ENCODE results near the gene ATXN7L2. TPM values are rescaled to one million over a fixed set of nuclear protein-coding genes. Genes with fewer than 3 reads are reported as not detected.

ATXN7L2 gene
- total RNA-seq, 3 donors from 2014 or later = 2.4 to 4.1 (median 2.9) TPM

GRCh38 chr1:109490029-109490933, 6.6 kb downstream of the ATXN7L2 start:
- intact Hi-C loops (cut with DNase I; ENCODE audit: low total_unique reads) = loop anchor here (5.0 kb wide), 1 partner anchor 42 kb away; no protein-coding TSS in a partner anchor
- Histone ChIP-seq H3K27ac (no peak overlapping the region), H3K9me3 (no peaks in the 10 kb centered on the region), H3K4me3 (no peak overlapping the region), H3K36me3 (peaks cover 5% of the 10 kb centered on the region), H3K4me1 (no peaks in the 10 kb centered on the region), H3K27me3 (no peaks in the 10 kb centered on the region)
- TF ChIP-seq POLR2AphosphoS5 (IDR thresholded peaks at IDR 0.05) = no peak
- no peak for TF ChIP-seq POLR2A (IDR thresholded peaks at IDR 0.05)
- TF ChIP-seq, protein P1, sequence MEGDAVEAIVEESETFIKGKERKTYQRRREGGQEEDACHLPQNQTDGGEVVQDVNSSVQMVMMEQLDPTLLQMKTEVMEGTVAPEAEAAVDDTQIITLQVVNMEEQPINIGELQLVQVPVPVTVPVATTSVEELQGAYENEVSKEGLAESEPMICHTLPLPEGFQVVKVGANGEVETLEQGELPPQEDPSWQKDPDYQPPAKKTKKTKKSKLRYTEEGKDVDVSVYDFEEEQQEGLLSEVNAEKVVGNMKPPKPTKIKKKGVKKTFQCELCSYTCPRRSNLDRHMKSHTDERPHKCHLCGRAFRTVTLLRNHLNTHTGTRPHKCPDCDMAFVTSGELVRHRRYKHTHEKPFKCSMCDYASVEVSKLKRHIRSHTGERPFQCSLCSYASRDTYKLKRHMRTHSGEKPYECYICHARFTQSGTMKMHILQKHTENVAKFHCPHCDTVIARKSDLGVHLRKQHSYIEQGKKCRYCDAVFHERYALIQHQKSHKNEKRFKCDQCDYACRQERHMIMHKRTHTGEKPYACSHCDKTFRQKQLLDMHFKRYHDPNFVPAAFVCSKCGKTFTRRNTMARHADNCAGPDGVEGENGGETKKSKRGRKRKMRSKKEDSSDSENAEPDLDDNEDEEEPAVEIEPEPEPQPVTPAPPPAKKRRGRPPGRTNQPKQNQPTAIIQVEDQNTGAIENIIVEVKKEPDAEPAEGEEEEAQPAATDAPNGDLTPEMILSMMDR (IDR thresholded peaks at IDR 0.05) = peak in 2 of 3 donors; percentile 58 to 62
- DNase-seq (ENCODE audit: low spot score in 2 of 2) = peak in 1 of 2 donors; percentile 50

DNA sequence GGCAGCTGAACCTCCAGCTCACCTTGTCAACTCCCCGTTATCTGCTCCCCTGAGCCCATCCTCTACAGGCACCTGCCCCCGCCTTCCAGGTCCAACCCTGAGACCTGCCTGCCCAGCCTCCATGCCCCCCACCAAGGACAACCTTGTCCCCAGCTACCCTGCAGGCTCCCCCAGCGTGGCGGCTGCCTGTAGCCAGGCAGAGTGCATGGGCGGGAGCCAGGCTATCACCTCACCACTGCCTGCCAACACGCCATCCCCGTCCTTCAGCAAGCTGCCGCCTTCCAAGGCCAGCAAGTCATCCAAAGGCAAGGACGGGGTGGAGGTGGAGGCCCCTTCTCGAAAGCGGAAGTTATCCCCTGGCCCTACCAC, 7.2 kb downstream of the ATXN7L2 start:
- Histone ChIP-seq H3K9me3 (no peaks in the 10 kb centered on the region), H3K4me1 (no peaks in the 10 kb centered on the region), H3K27ac (no peak overlapping the region), H3K27me3 (no peaks in the 10 kb centered on the region), H3K4me3 (no peak overlapping the region), H3K36me3 (peaks cover 5% of the 10 kb centered on the region)
- DNase-seq (ENCODE audit: low spot score in 2 of 2) = no peak
- TF ChIP-seq POLR2A (IDR thresholded peaks at IDR 0.05) (no peak), POLR2AphosphoS5 (IDR thresholded peaks at IDR 0.05) (no peak)
- TF ChIP-seq, protein P1 (IDR thresholded peaks at IDR 0.05) = no peak
- intact Hi-C loops (cut with DNase I; ENCODE audit: low total_unique reads) = loop anchor here (5.0 kb wide), 1 partner anchor 41 kb away; no protein-coding TSS in a partner anchor

- Histone ChIP-seq H3K27me3 (no peaks in the 10 kb centered on the region), H3K4me1 (no peaks in the 10 kb centered on the region), H3K36me3 (peaks cover 5% of the 10 kb centered on the region), H3K27ac (no peak overlapping the region), H3K4me3 (no peak overlapping the region), H3K9me3 (no peaks in the 10 kb centered on the region)
- DNase-seq (ENCODE audit: low spot score in 2 of 2) = no peak
- TF ChIP-seq POLR2A (IDR thresholded peaks at IDR 0.05) = no peak
- TF ChIP-seq, protein P1 (IDR thresholded peaks at IDR 0.05) = no peak
- TF ChIP-seq POLR2AphosphoS5 (IDR thresholded peaks at IDR 0.05) = no peak
- intact Hi-C loops (cut with DNase I; ENCODE audit: low total_unique reads) = loop anchor here (5.0 kb wide), 1 partner anchor 41 kb away; no protein-coding TSS in a partner anchor
These were observed 7.7 kb downstream of the ATXN7L2 start for GRCh38 chr1:109491372-109491771.

DNA sequence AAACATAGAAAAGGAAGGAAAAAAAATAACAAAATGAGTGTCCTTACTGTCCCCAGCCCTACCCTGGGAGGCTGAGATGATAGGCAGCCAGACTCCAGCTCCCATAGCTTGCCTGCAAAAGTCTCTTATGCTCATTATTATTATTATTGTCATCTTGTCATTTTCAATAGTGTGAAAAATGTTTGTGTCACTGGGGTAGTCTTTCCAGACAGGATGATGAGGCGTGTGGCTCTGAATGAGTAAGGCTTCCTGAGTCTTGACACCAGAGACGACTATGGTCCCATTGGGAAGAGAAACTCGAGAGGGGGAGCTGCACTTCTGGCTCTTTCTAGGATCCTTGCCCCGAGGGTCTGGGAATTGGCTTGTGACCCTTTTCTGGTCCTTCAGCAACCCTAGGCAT, 9.1 kb downstream of the ATXN7L2 start:
- no peak overlapping the region for H3K27ac ChIP-seq
- no peaks in the 10 kb centered on the region for H3K9me3 ChIP-seq
- no peaks in the 10 kb centered on the region for H3K27me3 ChIP-seq
- H3K4me1 ChIP-seq = no peaks in the 10 kb centered on the region
- H3K36me3 ChIP-seq = peaks cover 5% of the 10 kb centered on the region
- intact Hi-C loops (cut with DNase I; ENCODE audit: low total_unique reads) = loop anchor here (5.0 kb wide), 1 partner anchor 40 kb away; no protein-coding TSS in a partner anchor
- H3K4me3 ChIP-seq = no peak overlapping the region
- TF ChIP-seq POLR2AphosphoS5 (IDR thresholded peaks at IDR 0.05) (no peak), POLR2A (IDR thresholded peaks at IDR 0.05) (no peak)
- TF ChIP-seq, protein P1 (IDR thresholded peaks at IDR 0.05) = no peak
- DNase-seq (ENCODE audit: low spot score in 2 of 2) = no peak

DNA sequence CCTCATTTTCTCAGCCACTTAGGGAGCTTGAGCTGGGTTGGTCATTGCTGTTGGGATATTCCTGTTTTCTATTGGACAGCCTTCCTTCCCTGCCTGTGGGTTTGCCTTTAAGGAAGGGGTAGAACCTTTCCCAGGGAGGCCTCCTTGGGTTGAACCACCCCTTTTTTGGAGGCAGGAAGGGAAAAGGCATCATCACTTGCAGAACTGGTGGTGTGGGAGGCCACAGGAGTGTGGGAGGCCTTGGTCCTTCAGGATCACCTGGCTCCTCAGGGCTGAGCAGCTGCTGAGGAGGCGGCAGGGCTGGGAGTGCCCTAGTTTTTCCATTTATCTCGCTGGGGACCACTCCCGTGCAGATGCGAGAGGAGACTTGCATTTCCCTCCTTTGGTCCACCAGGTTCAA, 9.5 kb downstream of the ATXN7L2 start:
- Histone ChIP-seq H3K27ac (peak overlapping the region; percentile 60 to 74), H3K9me3 (no peaks in the 10 kb centered on the region), H3K36me3 (peaks cover 5% of the 10 kb centered on the region), H3K4me1 (no peaks in the 10 kb centered on the region), H3K27me3 (no peaks in the 10 kb centered on the region), H3K4me3 (peak overlapping the region in 1 of 3 donors; percentile 87)
- TF ChIP-seq, protein P1 (IDR thresholded peaks at IDR 0.05) = no peak
- TF ChIP-seq POLR2A (IDR thresholded peaks at IDR 0.05) = no peak
- TF ChIP-seq POLR2AphosphoS5 (IDR thresholded peaks at IDR 0.05) = no peak
- DNase-seq (ENCODE audit: low spot score in 2 of 2) = no peak
- intact Hi-C loops (cut with DNase I; ENCODE audit: low total_unique reads) = loop anchor here (5.0 kb wide), 1 partner anchor 39 kb away; no protein-coding TSS in a partner anchor
